Spleen (tissue), 7 donors: Measurements from ENCODE around the gene CALML5.

Experiments
- POLR2A ChIP-seq, 3 donors: fragments of 450-650 bp; IDR thresholded peaks; one replicate each; pipeline ENCODE4 v1.5.1; 2017; ENCODE audit warnings: antibody characterized with exemption in 3 of 3, mild to moderate bottlenecking in 1 of 3
- TF ChIP-seq, protein P1 (sequence below), 11 experiments: fragments of 200-600 bp in 7 of 11; fragments of 450-650 bp in 4 of 11; sonication (generic) in 4 of 11; IDR thresholded peaks in 8 of 11; conservative IDR thresholded peaks in 3 of 11; 1 replicate in 7 of 11; 2 replicates in 4 of 11; pipeline versions ENCODE4 v1.4.0 to v1.8.0; 2016 to 2021; ENCODE audit warnings: antibody characterized with exemption in 11 of 11, inconsistent platforms in 4 of 11, mild to moderate bottlenecking in 1 of 11
- donor health status: DM: no; HTN: no; CAD: no; lungs with moderate emphysema.
- donor health status: DM: no; HTN: no; CAD: no.
- donor health status: DM: no; HTN: no; CAD: no.

GRCh38 chr10:5488272-5489161 is 10.9 kb downstream of the CALML5 start:
- TF ChIP-seq, protein P1, sequence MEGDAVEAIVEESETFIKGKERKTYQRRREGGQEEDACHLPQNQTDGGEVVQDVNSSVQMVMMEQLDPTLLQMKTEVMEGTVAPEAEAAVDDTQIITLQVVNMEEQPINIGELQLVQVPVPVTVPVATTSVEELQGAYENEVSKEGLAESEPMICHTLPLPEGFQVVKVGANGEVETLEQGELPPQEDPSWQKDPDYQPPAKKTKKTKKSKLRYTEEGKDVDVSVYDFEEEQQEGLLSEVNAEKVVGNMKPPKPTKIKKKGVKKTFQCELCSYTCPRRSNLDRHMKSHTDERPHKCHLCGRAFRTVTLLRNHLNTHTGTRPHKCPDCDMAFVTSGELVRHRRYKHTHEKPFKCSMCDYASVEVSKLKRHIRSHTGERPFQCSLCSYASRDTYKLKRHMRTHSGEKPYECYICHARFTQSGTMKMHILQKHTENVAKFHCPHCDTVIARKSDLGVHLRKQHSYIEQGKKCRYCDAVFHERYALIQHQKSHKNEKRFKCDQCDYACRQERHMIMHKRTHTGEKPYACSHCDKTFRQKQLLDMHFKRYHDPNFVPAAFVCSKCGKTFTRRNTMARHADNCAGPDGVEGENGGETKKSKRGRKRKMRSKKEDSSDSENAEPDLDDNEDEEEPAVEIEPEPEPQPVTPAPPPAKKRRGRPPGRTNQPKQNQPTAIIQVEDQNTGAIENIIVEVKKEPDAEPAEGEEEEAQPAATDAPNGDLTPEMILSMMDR (IDR thresholded peaks at IDR 0.05 in 8 of 11, conservative IDR thresholded peaks at IDR 0.05 in 3 of 11): no peak
- no peak for TF ChIP-seq POLR2A (IDR thresholded peaks at IDR 0.05)
